GM19328 (cell line): ENCODE results near the gene TRMT6.

Source experiments
- ATAC-seq: cut with Tn5 transposase; IDR thresholded peaks from one replicate; pipeline ENCODE4 v1.9.1; 2021; ENCODE audit warnings: mild to moderate bottlenecking, moderate library complexity; ENCODE audit not compliant: unreplicated experiment

Gene TRMT6

DNA sequence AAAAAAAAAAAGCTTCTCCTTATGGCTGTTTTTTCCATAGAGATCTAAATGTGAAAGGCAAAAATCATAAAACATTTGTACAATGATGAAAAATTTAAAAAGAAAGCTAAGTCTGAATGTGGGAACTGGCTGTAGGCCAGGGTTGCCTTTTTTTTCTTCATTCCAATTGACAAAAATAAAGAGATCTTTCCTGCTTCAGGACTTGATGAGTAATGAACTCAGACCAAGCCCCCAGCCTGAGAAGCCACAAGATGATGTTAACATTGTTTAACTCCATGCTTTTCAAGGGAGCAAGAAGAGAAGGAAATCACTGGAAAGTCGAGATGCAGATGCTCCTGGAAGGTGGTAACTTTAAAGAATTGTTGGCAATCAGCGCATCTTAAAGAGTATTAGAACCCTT lies 41.4 kb downstream of the TRMT6 start:
- no peak for ATAC-seq

DNA sequence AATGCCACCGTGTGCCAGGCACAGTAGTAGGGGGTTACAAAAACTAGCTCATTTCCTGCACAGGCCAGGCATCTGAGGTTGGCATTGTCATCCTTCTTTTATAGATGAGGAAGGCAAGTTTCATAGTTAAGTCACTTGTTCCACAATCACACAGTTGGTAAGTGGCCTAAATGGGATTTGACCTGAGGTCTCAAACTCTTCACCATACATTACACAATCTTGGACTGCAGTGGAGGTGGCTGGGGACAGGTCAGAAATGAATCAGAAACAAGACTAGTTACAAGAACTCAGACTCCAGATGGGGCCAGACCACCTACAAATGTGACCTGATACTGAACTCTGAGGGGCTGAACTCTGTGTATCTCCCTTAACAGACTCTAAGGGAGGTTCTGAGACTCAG lies 49.4 kb downstream of the TRMT6 start:
- ATAC-seq: no peak

GRCh38 chr20:5899444-5899843 lies 50.9 kb downstream of the TRMT6 start:
- no peak for ATAC-seq

GRCh38 chr20:5895626-5896025 lies 54.7 kb downstream of the TRMT6 start:
- no peak for ATAC-seq

DNA sequence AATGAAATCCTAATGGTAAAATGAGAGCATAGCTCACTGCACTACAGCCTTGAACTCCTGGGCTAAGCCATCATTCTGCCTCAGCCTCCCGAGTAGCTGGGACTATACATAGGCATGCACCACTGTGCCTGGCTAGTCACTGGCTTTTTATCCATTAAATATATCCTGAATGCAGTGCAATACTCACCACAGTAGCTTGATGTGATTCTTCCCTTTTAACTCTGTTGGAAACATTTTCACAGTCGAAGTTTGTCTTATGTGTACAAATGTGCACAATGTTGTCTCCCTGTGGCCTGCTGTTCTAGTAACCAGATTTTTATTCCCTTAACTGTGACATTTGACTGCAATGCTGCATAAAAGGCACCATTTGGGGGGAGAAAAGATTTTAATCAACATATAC lies 56.7 kb downstream of the TRMT6 start:
- no peak for ATAC-seq

DNA sequence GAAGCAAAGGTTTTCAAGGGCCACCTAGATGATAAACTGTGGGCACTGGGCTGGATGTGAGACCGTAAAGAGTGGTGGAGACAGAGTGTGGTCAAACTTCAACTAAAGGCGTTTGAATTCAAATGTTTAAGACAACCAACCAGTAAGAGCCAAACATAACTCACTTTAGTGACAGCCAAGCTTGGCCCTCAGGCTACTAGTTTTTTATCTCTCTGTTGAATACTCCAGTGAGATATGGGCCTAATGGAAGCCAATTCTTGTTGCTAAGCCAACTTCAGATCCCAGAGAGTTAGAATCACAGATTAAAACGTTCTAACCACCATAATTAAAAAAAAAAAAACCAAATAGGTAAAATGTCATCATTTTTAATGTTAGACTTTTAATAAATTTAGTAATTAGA lies 57.3 kb downstream of the TRMT6 start:
- ATAC-seq: no peak

GRCh38 chr20:5890773-5891441 lies 59.4 kb downstream of the TRMT6 start:
- no peak for ATAC-seq

DNA sequence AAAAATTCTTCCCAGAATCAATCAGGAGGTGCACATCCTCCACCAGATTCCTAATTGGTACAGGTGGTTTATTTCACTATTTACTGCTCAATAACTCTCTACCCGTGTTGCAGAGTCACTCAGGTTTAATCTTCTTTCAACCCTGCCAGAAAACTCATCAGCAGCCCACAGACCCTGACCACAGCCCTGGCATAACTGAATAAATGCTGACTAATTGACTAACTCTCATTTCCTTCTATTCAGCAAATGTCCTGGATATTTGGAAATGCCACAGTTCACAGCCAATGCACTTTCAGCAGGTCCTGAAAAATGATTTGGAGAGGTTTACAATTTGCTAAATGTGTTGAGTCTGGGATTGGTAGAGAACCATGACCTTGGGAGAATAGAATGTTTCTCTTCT lies 62.3 kb downstream of the TRMT6 start:
- no peak for ATAC-seq

GRCh38 chr20:5887386-5887785 lies 62.9 kb downstream of the TRMT6 start:
- ATAC-seq: no peak
